Astrocyte (in vitro differentiated cells and primary cell): ENCODE measurements around the gene AFMID. TPM values are rescaled to one million over a fixed set of nuclear protein-coding genes. Genes with fewer than 3 reads are reported as not detected.

Experiments
- DNase-seq: peaks from one replicate; pipeline ENCODE4 v3.0.0-alpha.2; 2010; ENCODE audit warnings: low read depth
- FAIRE-seq: peaks from 2 replicates; lab custom pipeline; 2011; peaks lifted over from hg19 to GRCh38; lab: Jason Lieb, UNC
- H2AFZ ChIP-seq: 2 replicates; pipeline ENCODE4 v1.6.0; 2012; ENCODE audit warnings: low read depth, low read length, inconsistent platforms
- H3K27ac ChIP-seq: 2 replicates; pipeline ENCODE4 v1.5.1; 2011; ENCODE audit warnings: low read depth, low read length, inconsistent platforms
- H3K27me3 ChIP-seq: 2 replicates; pipeline ENCODE4 v1.6.0; 2011; ENCODE audit warnings: low read length, inconsistent platforms; ENCODE audit not compliant: insufficient read depth
- H3K36me3 ChIP-seq: 2 replicates; pipeline ENCODE4 v1.5.1; 2011; ENCODE audit warnings: low read length, inconsistent platforms; ENCODE audit not compliant: insufficient read depth
- H3K4me1 ChIP-seq: 2 replicates; pipeline ENCODE4 v1.5.1; 2011; ENCODE audit warnings: low read length, inconsistent platforms; ENCODE audit not compliant: insufficient read depth
- H3K4me2 ChIP-seq: 2 replicates; pipeline ENCODE4 v1.6.0; 2012; ENCODE audit warnings: low read length, inconsistent platforms
- H3K4me3 ChIP-seq: 2 replicates; pipeline ENCODE4 v1.5.1; 2011; ENCODE audit warnings: low read depth, mild to moderate bottlenecking, low read length, inconsistent platforms; ENCODE audit not compliant: insufficient read depth
- H3K79me2 ChIP-seq: 2 replicates; pipeline ENCODE4 v1.6.0; 2012; ENCODE audit warnings: mild to moderate bottlenecking, low read length, inconsistent platforms; ENCODE audit not compliant: insufficient read depth
- H3K9ac ChIP-seq: 2 replicates; pipeline ENCODE4 v1.6.0; 2012; ENCODE audit warnings: mild to moderate bottlenecking, low read length, inconsistent platforms
- H3K9me3 ChIP-seq: 2 replicates; pipeline ENCODE4 v1.5.1; 2012; ENCODE audit warnings: low read depth, mild to moderate bottlenecking, low read length, inconsistent platforms; ENCODE audit not compliant: insufficient read depth
- H4K20me1 ChIP-seq: 2 replicates; pipeline ENCODE4 v1.6.0; 2012; ENCODE audit warnings: low read length, inconsistent platforms; ENCODE audit not compliant: insufficient read depth
- H3K27ac Mint-ChIP-seq: one replicate; pipeline ENCODE4 v1.8.0; 2021; ENCODE audit warnings: mild to moderate bottlenecking, mixed read lengths; ENCODE audit not compliant: unreplicated experiment
- H3K27me3 Mint-ChIP-seq: one replicate; pipeline ENCODE4 v1.8.0; 2021; ENCODE audit warnings: low read depth, mixed read lengths; ENCODE audit not compliant: unreplicated experiment
- H3K36me3 Mint-ChIP-seq: one replicate; pipeline ENCODE4 v1.8.0; 2021; ENCODE audit warnings: low read depth, mixed read lengths; ENCODE audit not compliant: unreplicated experiment
- H3K4me1 Mint-ChIP-seq: one replicate; pipeline ENCODE4 v1.8.0; 2021; ENCODE audit warnings: low read depth, mixed read lengths; ENCODE audit not compliant: unreplicated experiment
- H3K4me3 Mint-ChIP-seq: one replicate; pipeline ENCODE4 v1.8.0; 2021; ENCODE audit warnings: mild to moderate bottlenecking, moderate library complexity, mixed read lengths; ENCODE audit not compliant: unreplicated experiment
- H3K9me3 Mint-ChIP-seq: one replicate; pipeline ENCODE4 v1.8.0; 2021; ENCODE audit warnings: mild to moderate bottlenecking, mixed read lengths; ENCODE audit not compliant: unreplicated experiment
- CTCF ChIP-seq: IDR thresholded peaks from 2 replicates; pipeline ENCODE4 v1.5.1; 2011; ENCODE audit warnings: low read depth, mild to moderate bottlenecking, inconsistent platforms, low read length, moderate library complexity; ENCODE audit not compliant: insufficient read depth
- EZH2 ChIP-seq: IDR thresholded peaks from 2 replicates; pipeline ENCODE4 v1.6.1; 2012; ENCODE audit warnings: mild to moderate bottlenecking, low read length, inconsistent platforms; ENCODE audit not compliant: insufficient read depth
- total RNA-seq: library from RNA; stranded (reverse); gene quantifications from 2 replicates; pipeline ENCODE4 v1.2.1, GENCODE V29; 2021

The AFMID gene
- total RNA-seq, 1 donor from 2014 or later = 53.7 TPM

- Mint-ChIP-seq H3K36me3 (peaks cover 10% of the 10 kb centered on the region), H3K4me1 (peaks cover 6% of the 10 kb centered on the region), H3K9me3 (no peaks in the 10 kb centered on the region), H3K27ac (no peak overlapping the region), H3K4me3 (no peak overlapping the region), H3K27me3 (peaks cover 2% of the 10 kb centered on the region)
- no peak overlapping the region for H3K27ac ChIP-seq
- no peak for DNase-seq
- peaks cover 16% of the 10 kb centered on the region for H4K20me1 ChIP-seq
- no peaks in the 10 kb centered on the region for H3K27me3 ChIP-seq
- no peak overlapping the region for H3K4me3 ChIP-seq
- no peak overlapping the region for H3K9ac ChIP-seq
- H3K4me2 ChIP-seq = no peak overlapping the region
- no peak for FAIRE-seq
- TF ChIP-seq CTCF (no peak), EZH2 (no peak)
- no peak overlapping the region for H2AFZ ChIP-seq
- H3K9me3 ChIP-seq = no peaks in the 10 kb centered on the region
- H3K36me3 ChIP-seq = no peaks in the 10 kb centered on the region
- H3K79me2 ChIP-seq = no peaks in the 10 kb centered on the region
- peaks cover 4% of the 10 kb centered on the region for H3K4me1 ChIP-seq
Observed at GRCh38 chr17:78172249-78173051, 14.7 kb upstream of the AFMID start.

DNA sequence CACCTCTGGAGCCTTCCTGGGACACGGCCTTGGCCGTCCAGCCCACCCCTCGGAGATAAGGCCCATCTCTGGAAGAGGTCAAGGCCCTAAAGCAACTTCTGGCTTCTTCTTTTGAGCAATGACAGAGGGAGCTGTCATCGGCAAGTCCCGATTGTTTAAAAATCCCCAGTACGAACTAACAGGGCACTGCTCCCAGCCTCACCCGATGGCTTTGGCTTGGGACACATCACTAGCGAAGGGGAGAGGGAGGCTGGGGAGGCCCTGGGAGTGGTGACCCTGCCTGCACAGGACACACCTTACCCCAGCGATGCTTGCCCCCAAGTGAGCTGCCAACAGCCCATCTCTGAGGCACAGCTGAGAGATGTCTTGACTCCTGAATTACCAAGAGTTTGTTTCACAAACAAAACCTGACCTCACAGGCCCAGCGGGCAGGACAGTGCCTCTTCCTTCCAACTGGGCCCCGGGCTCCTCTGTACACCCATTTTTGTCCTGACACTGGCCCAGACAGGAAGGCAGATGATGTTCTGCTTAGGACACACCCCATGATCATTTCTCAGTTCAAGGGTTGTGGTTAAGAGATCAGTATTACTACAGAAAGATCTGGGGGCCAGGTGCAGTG, 14.0 kb upstream of the AFMID start:
- H3K9me3 Mint-ChIP-seq = no peaks in the 10 kb centered on the region
- H3K4me3 ChIP-seq = no peak overlapping the region
- no peaks in the 10 kb centered on the region for H3K9me3 ChIP-seq
- no peaks in the 10 kb centered on the region for H3K79me2 ChIP-seq
- H4K20me1 ChIP-seq = peaks cover 16% of the 10 kb centered on the region
- no peak for FAIRE-seq
- TF ChIP-seq CTCF (no peak), EZH2 (no peak)
- H3K4me2 ChIP-seq = no peak overlapping the region
- no peak for DNase-seq
- H3K4me1 Mint-ChIP-seq = peaks cover 6% of the 10 kb centered on the region
- peaks cover 10% of the 10 kb centered on the region for H3K36me3 Mint-ChIP-seq
- no peaks in the 10 kb centered on the region for H3K36me3 ChIP-seq
- H3K27me3 ChIP-seq = no peaks in the 10 kb centered on the region
- H2AFZ ChIP-seq = no peak overlapping the region
- peaks cover 4% of the 10 kb centered on the region for H3K4me1 ChIP-seq
- H3K9ac ChIP-seq = no peak overlapping the region
- H3K27me3 Mint-ChIP-seq = peaks cover 2% of the 10 kb centered on the region
- H3K27ac ChIP-seq = no peak overlapping the region
- H3K4me3 Mint-ChIP-seq = no peak overlapping the region
- peak overlapping the region; percentile 53 for H3K27ac Mint-ChIP-seq
